IPS DF 6.9 (cell line): ENCODE data around the gene MAPK8.

Experiments
- DNase-seq: peaks from one replicate; pipeline ENCODE4 v3.0.0-alpha.2; 2013; ENCODE audit warnings: low read depth, low spot score
- H3K27ac ChIP-seq: one replicate; pipeline ENCODE4 v1.5.1; 2013; ENCODE audit warnings: low read length, control low read depth
- H3K27me3 ChIP-seq: 2 replicates; pipeline ENCODE4 v1.6.1; 2013; ENCODE audit warnings: mild to moderate bottlenecking, low read length; ENCODE audit not compliant: control insufficient read depth, insufficient read depth
- H3K36me3 ChIP-seq: 2 replicates; pipeline ENCODE4 v1.6.1; 2013; ENCODE audit warnings: low read length; ENCODE audit not compliant: control insufficient read depth, insufficient read depth
- H3K4me1 ChIP-seq: 2 replicates; pipeline ENCODE4 v1.6.1; 2013; ENCODE audit warnings: low read length; ENCODE audit not compliant: control insufficient read depth, insufficient read depth
- H3K4me3 ChIP-seq: 2 replicates; pipeline ENCODE4 v1.5.1; 2013; ENCODE audit warnings: mild to moderate bottlenecking, low read length
- H3K9me3 ChIP-seq: 2 replicates; pipeline ENCODE4 v1.6.1; 2013; ENCODE audit warnings: low read length, inconsistent platforms; ENCODE audit not compliant: control insufficient read depth, insufficient read depth
- WGBS: extraction: QIAGEN DNeasy Blood & Tissue Kit; methylation state at CpG from one replicate; pipeline ENCODE4 v1.1.7; 2013; ENCODE audit warnings: mixed read lengths, missing lambda C conversion rate; ENCODE audit not compliant: insufficient read length, insufficient coverage; 5-methylcytosine and 5-hydroxymethylcytosine counted together

The MAPK8 gene

DNA sequence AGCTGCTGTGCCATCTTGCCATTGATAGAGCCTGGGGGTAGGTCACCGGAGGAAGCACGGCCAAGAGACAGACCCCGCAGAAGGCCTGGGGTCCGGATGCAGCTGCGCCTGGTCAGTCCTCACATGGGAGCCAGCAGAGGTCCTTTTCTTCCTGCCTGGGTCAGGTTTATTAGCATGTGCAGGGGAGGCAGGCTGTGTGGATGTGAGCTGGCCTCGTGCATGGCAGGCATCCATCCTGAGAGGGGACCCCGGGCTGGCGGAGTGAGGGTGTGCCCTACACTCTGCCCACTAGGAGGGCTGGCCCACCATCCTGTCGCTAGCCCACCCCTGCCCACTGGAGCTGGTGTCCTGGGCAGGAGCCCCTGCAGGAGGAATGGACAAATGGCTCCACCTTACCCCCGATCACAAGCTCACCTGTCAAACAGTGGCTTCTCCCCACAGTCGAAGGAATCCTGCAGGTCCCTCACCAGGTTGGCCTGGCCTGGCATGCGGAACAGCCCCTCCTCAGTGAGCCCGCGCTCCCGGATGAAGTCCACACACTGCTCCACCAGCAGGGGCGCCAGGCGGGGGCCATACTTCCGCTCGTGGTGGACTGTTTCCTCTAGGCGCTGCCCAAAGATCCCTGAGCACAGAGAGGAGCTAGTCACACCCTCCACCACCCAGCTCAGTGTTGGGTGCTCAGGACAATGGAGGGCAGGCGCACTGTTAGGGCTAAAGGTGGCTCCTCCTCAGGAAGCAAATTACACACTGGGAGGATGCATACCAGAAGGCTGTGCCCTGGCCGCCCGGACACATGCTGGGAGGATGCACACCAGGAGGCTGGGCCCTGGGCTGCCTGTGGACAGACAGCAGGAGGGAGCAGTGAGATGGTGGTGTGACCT, 153.0 kb downstream of the MAPK8 start:
- Histone ChIP-seq H3K27ac (no peak overlapping the region), H3K27me3 (no peaks in the 10 kb centered on the region), H3K36me3 (no peaks in the 10 kb centered on the region), H3K4me1 (peaks cover 7% of the 10 kb centered on the region), H3K4me3 (no peak overlapping the region), H3K9me3 (no peaks in the 10 kb centered on the region)
- no CpG with 5 or more reads among the region's 23 CpGs for WGBS
- DNase-seq: no peak

DNA sequence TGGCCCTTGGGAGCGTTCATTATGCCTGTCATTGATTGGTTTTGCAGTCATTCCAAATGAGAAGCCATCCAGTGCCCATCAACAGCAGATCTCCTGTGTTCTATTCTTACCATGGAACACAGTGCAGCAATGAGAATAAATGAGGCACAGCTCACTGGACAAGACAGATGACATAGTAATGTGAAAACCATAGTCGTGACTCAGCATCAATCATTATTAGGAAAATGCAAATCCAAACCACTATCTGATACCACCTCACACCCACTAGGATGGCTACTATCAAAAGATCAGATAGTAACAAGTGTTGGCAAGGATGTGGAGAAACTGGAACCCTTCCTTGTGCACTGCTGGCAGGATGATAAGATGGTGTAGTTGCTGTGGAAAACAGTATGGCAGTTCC, 153.7 kb downstream of the MAPK8 start:
- H3K4me1 ChIP-seq: peaks cover 5% of the 10 kb centered on the region
- H3K36me3 ChIP-seq: no peaks in the 10 kb centered on the region
- WGBS: no CpG with 5 or more reads among the region's 2 CpGs
- no peak overlapping the region for H3K4me3 ChIP-seq
- H3K9me3 ChIP-seq: no peaks in the 10 kb centered on the region
- no peaks in the 10 kb centered on the region for H3K27me3 ChIP-seq
- no peak overlapping the region for H3K27ac ChIP-seq
- no peak for DNase-seq

DNA sequence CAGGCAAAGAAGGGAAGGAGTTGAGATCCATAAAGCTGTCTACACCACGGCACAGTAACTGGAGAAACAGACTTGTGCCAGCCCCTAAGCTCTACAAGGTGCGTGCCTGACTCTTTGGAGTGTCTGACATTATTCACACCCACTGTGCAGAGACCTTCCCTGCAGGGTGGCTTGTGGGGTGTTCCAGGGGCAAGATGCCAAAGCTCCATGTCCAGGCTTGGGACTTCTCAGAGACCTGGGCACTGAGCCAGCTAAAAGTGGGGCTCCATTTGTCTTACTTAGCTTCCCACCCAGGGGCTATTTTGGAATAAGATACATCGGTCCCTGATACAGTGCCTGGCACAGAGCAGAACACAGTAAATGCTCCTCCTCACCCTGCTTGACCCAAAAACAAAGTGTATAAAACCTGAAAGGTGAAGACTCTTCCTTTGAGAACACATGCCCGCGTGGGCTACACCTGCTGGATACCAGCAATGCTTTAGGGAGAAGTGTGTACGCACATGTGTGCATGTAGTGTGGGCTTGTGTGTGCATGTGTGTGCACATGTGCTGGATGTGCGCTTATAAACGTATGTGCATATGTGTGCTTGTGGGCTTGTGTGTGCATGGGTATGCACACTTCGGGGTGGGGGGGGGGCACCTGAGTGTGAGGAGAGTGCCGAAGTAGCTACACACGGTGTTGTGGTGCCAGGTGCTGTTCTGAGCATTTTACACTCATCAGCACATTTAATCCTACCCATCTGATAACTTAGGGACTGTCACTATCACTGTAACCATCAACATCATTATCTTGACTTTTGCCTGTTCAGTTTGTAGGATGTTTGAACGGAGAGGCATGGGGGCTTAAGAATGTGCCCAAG, 155.4 kb downstream of the MAPK8 start:
- WGBS: no CpG with 5 or more reads among the region's 12 CpGs
- peaks cover 3% of the 10 kb centered on the region for H3K4me1 ChIP-seq
- H3K27ac ChIP-seq: no peak overlapping the region
- H3K27me3 ChIP-seq: no peaks in the 10 kb centered on the region
- H3K4me3 ChIP-seq: no peak overlapping the region
- H3K36me3 ChIP-seq: no peaks in the 10 kb centered on the region
- no peaks in the 10 kb centered on the region for H3K9me3 ChIP-seq
- no peak for DNase-seq

DNA sequence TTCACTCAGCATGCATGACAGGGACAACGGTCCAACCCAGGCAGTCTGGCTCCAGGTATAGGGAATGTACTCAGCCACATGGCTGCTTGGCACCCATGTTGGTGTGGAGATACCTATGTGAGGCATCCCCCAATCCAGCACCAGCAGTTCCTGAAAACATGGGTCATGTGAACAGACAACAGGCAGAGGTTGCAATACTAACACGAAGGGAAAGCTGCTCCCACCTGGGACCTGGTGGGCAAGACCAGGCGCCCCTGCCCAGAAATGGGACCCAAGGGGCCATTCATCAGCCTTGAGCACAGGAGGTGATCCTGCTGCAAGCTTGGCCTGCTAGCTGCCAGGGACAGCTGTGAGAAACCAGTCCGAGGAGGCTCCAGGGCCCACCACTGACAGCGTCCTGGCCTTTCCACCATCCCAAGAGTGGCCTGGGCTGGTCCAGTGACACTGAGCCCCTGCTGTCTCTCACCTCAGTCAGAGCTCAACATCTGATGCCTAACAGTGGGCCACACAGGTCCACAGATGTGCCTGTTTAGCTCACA, 156.1 kb downstream of the MAPK8 start:
- Histone ChIP-seq H3K27me3 (no peaks in the 10 kb centered on the region), H3K36me3 (no peaks in the 10 kb centered on the region), H3K4me1 (peaks cover 3% of the 10 kb centered on the region), H3K4me3 (no peak overlapping the region), H3K27ac (no peak overlapping the region), H3K9me3 (no peaks in the 10 kb centered on the region)
- DNase-seq: no peak
- WGBS: no CpG with 5 or more reads among the region's 5 CpGs

DNA sequence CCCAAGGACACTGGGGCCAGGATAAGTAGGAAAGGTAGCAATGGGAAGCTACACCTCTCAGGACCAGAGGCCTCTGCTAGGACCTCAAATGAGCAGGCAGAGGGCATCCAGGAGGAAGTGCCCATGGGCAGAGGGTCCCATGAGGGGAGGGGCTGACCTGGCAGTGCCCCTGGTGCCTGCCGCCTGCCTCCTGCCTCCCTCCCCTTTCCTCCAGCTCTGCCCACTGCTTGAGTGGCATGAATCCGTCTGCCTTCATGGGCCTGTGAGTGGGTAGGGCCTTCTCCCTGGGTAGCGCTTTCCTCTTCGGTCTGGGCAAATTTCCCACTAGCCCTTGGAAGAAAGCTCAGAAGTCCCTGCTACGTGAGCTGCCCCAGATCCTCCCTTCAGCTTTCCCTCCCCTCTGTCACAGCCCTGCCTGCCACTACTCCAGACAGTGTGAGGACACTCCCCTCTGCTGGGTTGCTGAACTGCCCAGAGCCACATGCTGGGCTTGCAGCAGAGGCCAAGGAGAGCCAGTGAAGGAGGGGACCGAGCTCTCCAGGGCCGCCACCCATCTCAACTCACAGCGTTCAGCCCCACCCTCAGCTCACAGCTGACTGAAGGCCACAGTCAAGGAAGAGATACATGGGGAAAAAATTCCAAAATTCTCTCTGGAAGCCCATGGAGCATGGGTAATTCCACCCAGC, 157.0 kb downstream of the MAPK8 start:
- H3K4me1 ChIP-seq: peaks cover 3% of the 10 kb centered on the region; the same call in 1 of the 2 replicates
- no peak overlapping the region for H3K4me3 ChIP-seq
- DNase-seq: no peak
- H3K36me3 ChIP-seq: no peaks in the 10 kb centered on the region
- H3K9me3 ChIP-seq: no peaks in the 10 kb centered on the region
- WGBS: no CpG with 5 or more reads among the region's 8 CpGs
- H3K27ac ChIP-seq: no peak overlapping the region
- H3K27me3 ChIP-seq: no peaks in the 10 kb centered on the region

DNA sequence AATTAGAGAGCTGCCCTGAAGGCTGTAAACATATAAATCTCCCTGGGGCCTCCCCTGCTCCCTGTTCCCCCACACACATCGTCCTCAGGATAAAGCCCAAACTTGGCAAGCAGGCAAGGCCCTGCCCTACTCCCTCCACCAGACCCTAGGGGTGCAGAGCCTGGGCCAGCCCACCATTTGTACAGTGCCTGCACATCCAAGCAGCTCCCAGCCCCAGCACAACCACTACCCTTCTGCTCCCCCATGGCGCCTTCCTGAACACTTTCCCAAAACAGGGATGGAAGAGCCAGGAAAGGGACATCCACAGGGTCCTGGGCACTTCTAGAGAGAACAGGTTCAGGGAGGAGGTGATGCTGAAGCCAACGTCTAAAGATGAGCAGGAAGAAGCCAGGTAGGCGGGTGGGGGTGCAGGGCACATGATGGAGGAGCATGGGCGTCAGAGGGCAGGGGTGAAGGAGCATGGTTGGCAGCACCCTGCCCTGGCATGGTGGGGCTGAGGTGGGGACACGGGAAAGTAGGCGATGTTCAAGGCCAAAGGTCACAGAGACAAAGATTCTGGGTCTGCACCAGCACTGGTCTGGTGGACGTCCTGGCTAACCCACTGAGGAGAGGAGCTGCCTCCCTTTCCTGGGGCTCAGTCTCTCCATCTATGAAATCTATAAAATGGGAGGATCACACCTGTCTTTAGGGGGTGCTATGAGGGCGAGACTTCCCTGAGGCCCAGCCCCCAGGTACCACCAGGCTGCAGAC, 157.8 kb downstream of the MAPK8 start:
- no peak overlapping the region for H3K4me3 ChIP-seq
- DNase-seq: no peak
- H3K36me3 ChIP-seq: no peaks in the 10 kb centered on the region; the same call in 1 of the 2 replicates
- H3K9me3 ChIP-seq: no peaks in the 10 kb centered on the region
- H3K4me1 ChIP-seq: peaks cover 3% of the 10 kb centered on the region; the same call in 1 of the 2 replicates
- H3K27me3 ChIP-seq: no peaks in the 10 kb centered on the region
- H3K27ac ChIP-seq: no peak overlapping the region
- WGBS: no CpG with 5 or more reads among the region's 9 CpGs

DNA sequence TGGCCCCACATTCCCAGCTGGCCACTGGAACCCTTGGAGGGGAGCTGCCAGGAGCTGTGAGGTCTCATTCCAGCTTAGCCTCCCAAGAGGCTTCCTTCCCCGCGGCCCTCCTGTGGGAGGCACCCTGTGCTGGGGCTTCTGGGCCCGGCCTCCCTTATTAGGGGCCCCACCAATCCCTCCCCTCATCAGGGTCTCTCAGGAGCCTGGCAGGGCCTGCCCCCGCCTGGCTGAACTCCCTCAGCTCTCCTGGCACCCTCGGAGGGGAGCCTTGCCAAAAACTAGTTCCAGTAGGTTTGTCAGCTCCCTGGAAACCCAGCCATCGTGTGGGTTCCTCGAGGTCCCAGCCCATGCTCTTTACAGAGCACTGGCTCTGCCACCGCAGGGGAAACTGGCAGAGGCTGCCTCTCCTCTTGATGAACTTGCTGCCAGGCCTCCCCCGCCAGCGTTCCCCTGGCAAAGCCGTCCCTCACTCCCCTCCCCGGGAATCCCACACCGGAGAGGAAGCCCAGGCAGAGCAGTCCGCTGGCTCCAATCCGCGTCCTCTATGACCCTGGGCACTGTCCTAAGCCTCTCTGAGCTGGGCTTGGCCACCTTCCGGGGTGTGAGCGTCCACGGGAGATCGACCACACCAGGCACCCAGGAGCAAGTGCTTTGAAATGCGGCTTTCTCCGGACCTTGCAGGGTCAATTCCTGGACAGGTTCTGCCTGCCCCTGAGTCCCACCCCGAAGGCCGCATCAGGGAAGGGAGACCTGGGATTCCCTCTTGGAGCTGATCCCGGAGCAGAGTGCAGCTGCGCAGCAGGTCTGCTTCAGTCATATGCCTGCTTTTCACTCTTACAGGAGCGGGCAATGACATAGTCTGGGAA, 158.6 kb downstream of the MAPK8 start:
- DNase-seq: no peak
- Histone ChIP-seq H3K27me3 (no peaks in the 10 kb centered on the region), H3K4me3 (no peak overlapping the region), H3K36me3 (no peaks in the 10 kb centered on the region; the same call in 1 of the 2 replicates), H3K4me1 (peaks cover 4% of the 10 kb centered on the region), H3K9me3 (no peaks in the 10 kb centered on the region), H3K27ac (no peak overlapping the region)
- WGBS: no CpG with 5 or more reads among the region's 27 CpGs

DNA sequence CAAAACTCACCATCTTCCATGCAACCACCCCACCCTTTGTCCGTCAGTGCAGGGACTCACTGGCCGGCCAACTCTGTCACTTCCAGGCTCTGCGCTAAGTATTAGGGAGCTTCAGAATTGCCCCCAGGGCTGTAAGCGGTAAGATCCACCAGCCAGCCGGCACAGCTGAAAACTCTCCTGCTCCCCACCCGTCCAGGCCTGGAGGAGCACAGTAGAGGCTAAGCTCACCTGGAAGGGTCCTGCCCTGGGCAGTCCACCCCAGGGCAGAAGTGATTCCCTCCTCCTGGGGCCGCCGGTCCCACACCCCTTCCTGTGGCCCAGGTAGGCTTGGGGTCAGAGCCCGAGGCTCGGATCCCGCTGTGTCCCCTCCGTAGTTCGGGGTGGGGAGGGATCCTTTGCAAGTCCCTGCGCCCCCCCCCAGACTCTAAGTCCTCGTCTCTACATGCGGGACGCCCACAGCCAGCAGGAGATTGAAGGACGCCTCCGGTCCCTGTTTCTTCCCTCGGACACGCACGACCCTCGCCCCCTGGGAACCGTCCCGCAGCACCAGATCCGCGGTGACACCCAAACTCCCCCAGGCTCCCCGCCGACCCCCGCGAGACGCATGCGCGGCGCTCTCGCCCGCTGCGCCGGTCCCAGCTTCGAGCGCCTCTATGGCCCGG, 159.5 kb downstream of the MAPK8 start:
- H3K4me3 ChIP-seq: peak overlapping the region; percentile 38
- H3K4me1 ChIP-seq: peaks cover 4% of the 10 kb centered on the region
- DNase-seq: no peak
- no peaks in the 10 kb centered on the region for H3K9me3 ChIP-seq
- no CpG with 5 or more reads among the region's 42 CpGs for WGBS
- H3K36me3 ChIP-seq: no peaks in the 10 kb centered on the region; the same call in 1 of the 2 replicates
- no peak overlapping the region for H3K27ac ChIP-seq
- no peaks in the 10 kb centered on the region for H3K27me3 ChIP-seq
